Uterus (tissue), 4 donors: ENCODE data around the gene VPS33A. TPM values are rescaled to one million over a fixed set of nuclear protein-coding genes. Genes with fewer than 3 reads are reported as not detected.

Experiments
- DNase-seq, 2 donors: peaks; one replicate each; pipeline ENCODE4 v3.0.0-alpha.2; 2019 to 2020
- H3K27ac ChIP-seq, 2 donors: fragments of 200-600 bp; sonication (generic); 1 replicate in 1 of 2; 2 replicates in 1 of 2; pipeline ENCODE4 v1.5.1; 2016 to 2018
- H3K27me3 ChIP-seq, 2 donors: fragments of 200-600 bp; sonication (generic); one replicate each; pipeline ENCODE4 v1.5.1; 2018 to 2019; ENCODE audit warnings: control low read depth in 1 of 2
- H3K36me3 ChIP-seq, 2 donors: fragments of 200-600 bp; sonication (generic); one replicate each; pipeline ENCODE4 v1.5.1; 2019; ENCODE audit warnings: control low read depth in 1 of 2
- H3K4me1 ChIP-seq, 2 donors: fragments of 200-600 bp; sonication (generic); one replicate each; pipeline ENCODE4 v1.5.1; 2018 to 2019; ENCODE audit warnings: control low read depth in 1 of 2
- H3K4me3 ChIP-seq, 2 donors: fragments of 200-600 bp; sonication (generic); 1 replicate in 1 of 2; 2 replicates in 1 of 2; pipeline ENCODE4 v1.5.1; 2018 to 2019; ENCODE audit warnings: mild to moderate bottlenecking in 1 of 2
- H3K9me3 ChIP-seq, 2 donors: fragments of 200-600 bp; sonication (generic); one replicate each; pipeline ENCODE4 v1.5.1; 2019; ENCODE audit warnings: control low read depth in 1 of 2
- CTCF ChIP-seq, 4 experiments: fragments of 200-600 bp in 2 of 4; fragments of 450-650 bp in 2 of 4; sonication (generic) in 2 of 4; IDR thresholded peaks; one replicate each; pipeline ENCODE4 v1.5.1; 2016 to 2019; ENCODE audit warnings: antibody characterized with exemption in 4 of 4, mild to moderate bottlenecking in 2 of 4, moderate library complexity in 1 of 4
- POLR2A ChIP-seq, 2 donors: fragments of 450-650 bp; IDR thresholded peaks; one replicate each; pipeline ENCODE4 v1.6.1; 2016; ENCODE audit warnings: antibody characterized with exemption in 2 of 2, mild to moderate bottlenecking in 1 of 2, moderate library complexity in 1 of 2
- intact Hi-C: fragments of 100-400 bp; cut with DNase I; formaldehyde crosslinking; loops from one replicate; pipeline ENCODE4 v1.15.1; 2023; ENCODE audit warnings: low total_unique reads
- total RNA-seq, 4 donors: library from RNA; depleted of rRNA in 3 of 4; stranded (reverse); fragments of >200 nt in 3 of 4; gene quantifications; one replicate each; pipeline versions ENCODE4 v1.1.0 to v1.2.4, GENCODE V29; 2014 to 2023
- donor health status: DM: yes; HTN: yes; CAD: no.

The VPS33A gene
- total RNA-seq, 4 donors from 2014 or later, result 3.3 to 20.8 (median 12.9) TPM

- intact Hi-C loops, result no loop called here
- TF ChIP-seq POLR2A (IDR thresholded peaks at IDR 0.05) (no peak), CTCF (IDR thresholded peaks at IDR 0.05) (no peak)
- H3K4me1 ChIP-seq, result no peaks in the 10 kb centered on the region
- DNase-seq, result no peak
- H3K9me3 ChIP-seq, result no peaks in the 10 kb centered on the region
- H3K27me3 ChIP-seq, result no peaks in the 10 kb centered on the region
- H3K4me3 ChIP-seq, result no peak overlapping the region
- H3K36me3 ChIP-seq, result no peaks in the 10 kb centered on the region
- H3K27ac ChIP-seq, result no peak overlapping the region
Observed at GRCh38 chr12:122283680-122284079, 17.4 kb upstream of the VPS33A start.

- Histone ChIP-seq H3K27me3 (no peaks in the 10 kb centered on the region), H3K4me1 (no peaks in the 10 kb centered on the region), H3K27ac (no peak overlapping the region), H3K4me3 (no peak overlapping the region), H3K36me3 (no peaks in the 10 kb centered on the region), H3K9me3 (no peaks in the 10 kb centered on the region)
- DNase-seq, result no peak
- intact Hi-C loops, result no loop called here
- TF ChIP-seq CTCF (IDR thresholded peaks at IDR 0.05) (no peak), POLR2A (IDR thresholded peaks at IDR 0.05) (no peak)
Observed at GRCh38 chr12:122282061-122282460, 15.8 kb upstream of the VPS33A start.

GRCh38 chr12:122276242-122276641, 9.9 kb upstream of the VPS33A start:
- no peaks in the 10 kb centered on the region for H3K27me3 ChIP-seq
- no peaks in the 10 kb centered on the region for H3K9me3 ChIP-seq
- no peak overlapping the region for H3K4me3 ChIP-seq
- H3K36me3 ChIP-seq, result no peaks in the 10 kb centered on the region
- no peaks in the 10 kb centered on the region for H3K4me1 ChIP-seq
- DNase-seq, result no peak
- intact Hi-C loops, result no loop called here
- TF ChIP-seq CTCF (IDR thresholded peaks at IDR 0.05) (no peak), POLR2A (IDR thresholded peaks at IDR 0.05) (no peak)
- H3K27ac ChIP-seq, result no peak overlapping the region

GRCh38 chr12:122275459-122275858, 9.2 kb upstream of the VPS33A start:
- intact Hi-C loops, result no loop called here
- H3K36me3 ChIP-seq, result no peaks in the 10 kb centered on the region
- H3K27ac ChIP-seq, result no peak overlapping the region
- no peak for TF ChIP-seq POLR2A (IDR thresholded peaks at IDR 0.05)
- no peak for TF ChIP-seq CTCF (IDR thresholded peaks at IDR 0.05)
- no peak overlapping the region for H3K4me3 ChIP-seq
- no peaks in the 10 kb centered on the region for H3K4me1 ChIP-seq
- no peak for DNase-seq
- no peaks in the 10 kb centered on the region for H3K27me3 ChIP-seq
- no peaks in the 10 kb centered on the region for H3K9me3 ChIP-seq

- no peak for DNase-seq
- intact Hi-C loops, result no loop called here
- peak overlapping the region; percentile 83 to 88 for H3K27ac ChIP-seq
- H3K36me3 ChIP-seq, result no peaks in the 10 kb centered on the region
- peak overlapping the region; percentile 60 to 81 for H3K4me3 ChIP-seq
- TF ChIP-seq CTCF (IDR thresholded peaks at IDR 0.05) (no peak), POLR2A (IDR thresholded peaks at IDR 0.05) (no peak)
- H3K4me1 ChIP-seq, result no peaks in the 10 kb centered on the region
- no peaks in the 10 kb centered on the region for H3K27me3 ChIP-seq
- no peaks in the 10 kb centered on the region for H3K9me3 ChIP-seq
Observed at GRCh38 chr12:122265886-122266229, 436 bp downstream of the VPS33A start.
